Stimulated activated CD4-positive, alpha-beta T cell treated with anti-CD3 and anti-CD28 coated beads, Interleukin-4, amount 100 ng/mL, for 24 hours (primary cell): ENCODE data around the gene DGKE.

ENCODE experiments used
- DNase-seq: peaks from one replicate; pipeline ENCODE4 v3.0.0-alpha.2; 2020

Gene DGKE

GRCh38 chr17:56833809-56834379 lies at the start of gene DGKE, which contains the start of gene C17orf67:
Gene DGKE (plus strand): TSS chr17:56834151. CDS start chr17:56834796, 645 bp downstream.
Gene C17orf67 (minus strand): TSS chr17:56833920. CDS start chr17:56815810, 18,110 bp downstream.
- DNase-seq = peak; percentile 97

DNA sequence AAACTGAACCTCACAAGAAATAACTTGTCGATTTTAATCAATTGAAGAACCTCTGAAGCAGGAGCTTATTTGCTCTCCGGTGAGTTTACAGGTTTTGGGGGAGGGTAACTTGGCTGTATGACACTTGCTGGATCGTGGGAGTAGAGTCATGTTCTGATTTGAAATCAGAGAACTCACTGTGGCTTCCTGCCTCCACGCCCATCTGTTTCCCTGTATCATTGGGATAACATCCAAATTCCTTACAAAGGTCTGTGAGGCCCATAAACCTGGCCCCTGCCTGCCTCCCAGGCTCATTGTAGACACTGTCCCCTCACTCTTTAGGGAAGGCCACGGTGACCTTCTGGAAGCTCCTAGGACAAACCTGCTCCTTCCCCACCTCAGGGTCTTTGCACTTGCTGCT lies 48.5 kb upstream of the DGKE start:
- DNase-seq = no peak

- no peak for DNase-seq
Measured at GRCh38 chr17:56785997-56786680, 47.8 kb upstream of the DGKE start.

- DNase-seq = peak; percentile 71
Measured at GRCh38 chr17:56786989-56787482, 46.9 kb upstream of the DGKE start.

DNA sequence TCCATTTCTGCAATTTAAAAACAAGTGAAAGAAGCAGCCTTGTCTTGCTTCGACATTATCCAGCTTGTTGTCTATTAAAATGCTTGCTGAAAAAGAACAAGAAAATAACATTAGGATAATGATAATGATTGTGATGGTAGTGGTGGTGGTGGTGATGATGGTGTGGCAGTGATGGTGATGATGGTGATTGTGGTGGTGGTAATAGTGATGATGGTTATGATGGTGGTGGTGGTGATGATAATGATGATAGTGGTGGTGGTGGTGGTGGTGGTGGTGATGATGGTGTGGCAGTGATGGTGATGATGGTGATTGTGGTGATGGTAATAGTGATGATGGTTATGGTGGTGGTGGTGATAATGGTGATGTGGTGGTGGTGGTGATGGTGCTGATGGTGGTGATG lies 41.7 kb upstream of the DGKE start:
- DNase-seq = no peak

DNA sequence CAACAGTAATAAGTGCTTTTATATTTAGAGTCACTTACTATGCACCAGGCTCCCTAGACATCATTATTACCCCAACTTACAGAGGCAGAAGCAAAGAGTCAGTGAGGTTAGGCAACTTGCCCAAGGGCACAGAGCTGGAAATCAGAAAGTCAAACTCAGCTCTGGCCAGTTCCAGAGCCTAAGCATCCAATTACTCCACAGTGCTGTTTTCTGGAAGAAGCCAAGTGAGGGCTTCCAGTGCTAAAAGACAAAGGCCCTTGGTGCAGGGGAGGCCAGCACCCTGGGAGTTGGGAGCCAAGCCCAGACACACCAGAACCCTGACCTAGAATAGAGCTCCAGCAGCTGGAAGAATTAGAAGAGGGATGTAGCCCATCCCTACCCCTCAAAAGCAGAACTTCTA lies 40.4 kb upstream of the DGKE start:
- no peak for DNase-seq

DNA sequence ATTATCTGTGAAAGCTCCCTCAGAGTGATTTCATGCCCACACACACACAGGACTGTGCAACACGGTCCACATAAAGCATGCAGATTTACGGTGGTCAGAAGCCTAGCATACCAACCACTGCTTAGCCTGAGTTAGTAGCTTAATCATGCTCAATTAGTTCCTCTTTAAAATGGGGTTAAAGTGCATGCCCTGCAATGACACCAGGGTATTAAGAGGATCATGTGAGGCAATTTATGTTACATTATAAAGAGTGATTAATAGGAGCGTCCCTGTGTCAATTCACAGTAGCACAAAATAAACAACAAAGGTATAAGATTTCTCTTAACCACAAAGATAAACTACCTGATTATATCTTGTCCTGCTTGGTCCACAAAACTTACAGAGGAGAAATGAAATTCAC lies 40.0 kb upstream of the DGKE start:
- DNase-seq = no peak

DNA sequence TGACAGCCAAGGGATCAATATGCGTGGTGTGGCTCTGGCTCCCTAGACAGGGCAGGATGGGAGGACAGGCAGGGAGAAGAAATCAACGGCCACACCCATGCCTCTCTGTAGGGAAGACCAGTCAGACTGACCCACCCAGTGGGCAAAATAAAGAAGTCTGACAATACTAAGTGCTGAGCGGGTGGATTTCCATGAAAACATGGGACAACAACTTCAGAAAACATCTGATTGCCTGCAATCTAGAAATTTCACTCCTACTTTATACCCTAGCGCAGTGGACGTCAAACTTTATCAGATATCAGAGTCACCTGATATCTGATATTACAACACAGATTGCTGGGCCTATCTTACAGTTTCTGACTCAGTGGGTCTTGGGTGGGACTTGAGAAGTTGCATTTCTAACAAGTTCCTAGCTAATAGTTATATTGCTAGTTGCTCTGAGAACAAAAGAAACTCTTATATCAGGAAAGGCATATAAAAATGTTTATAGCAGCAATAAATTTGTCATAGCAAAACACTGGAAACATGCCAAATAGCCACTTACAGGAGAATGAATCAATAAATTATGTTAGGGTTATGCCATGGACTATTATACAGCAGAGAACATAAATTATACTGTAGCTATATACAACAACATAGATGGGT lies 38.6 kb upstream of the DGKE start:
- DNase-seq = no peak

DNA sequence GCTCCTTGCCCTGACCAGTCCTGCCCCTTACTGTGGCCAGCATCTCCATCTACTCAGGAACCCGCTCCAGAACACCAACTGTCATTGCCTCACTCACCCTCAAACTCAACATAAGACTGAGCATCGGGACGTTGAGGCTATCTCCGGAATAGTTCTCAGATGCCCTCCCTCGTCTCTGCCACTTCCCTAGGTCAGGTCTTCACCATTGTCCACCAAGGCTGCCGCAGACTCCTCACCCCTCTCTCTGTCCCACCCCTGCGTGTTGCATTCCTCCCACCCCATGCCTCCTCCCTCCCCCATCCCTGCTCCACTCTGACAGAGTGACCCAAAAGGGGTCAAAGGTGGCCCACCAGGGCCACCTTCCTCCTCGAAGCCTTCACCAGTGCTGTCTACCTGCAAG lies 37.4 kb upstream of the DGKE start:
- no peak for DNase-seq

DNA sequence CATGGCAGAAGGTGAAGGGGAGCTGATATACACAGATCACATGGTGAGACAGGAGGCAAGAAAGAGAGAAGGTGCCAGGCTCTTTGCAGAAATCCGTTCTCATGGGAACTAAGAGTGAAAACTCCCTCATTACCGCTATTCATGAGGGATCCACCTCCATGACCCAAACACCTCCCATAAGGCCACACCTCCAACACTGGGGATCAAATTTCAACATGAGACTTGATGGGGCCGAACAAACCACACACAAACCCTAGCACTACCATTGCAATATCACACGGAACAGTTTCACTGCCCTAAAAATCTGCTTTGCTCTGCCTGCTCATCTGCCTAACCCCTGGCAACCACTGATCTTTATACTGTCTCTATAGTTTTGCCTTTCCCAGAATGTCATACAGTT lies 35.0 kb upstream of the DGKE start:
- no peak for DNase-seq

DNA sequence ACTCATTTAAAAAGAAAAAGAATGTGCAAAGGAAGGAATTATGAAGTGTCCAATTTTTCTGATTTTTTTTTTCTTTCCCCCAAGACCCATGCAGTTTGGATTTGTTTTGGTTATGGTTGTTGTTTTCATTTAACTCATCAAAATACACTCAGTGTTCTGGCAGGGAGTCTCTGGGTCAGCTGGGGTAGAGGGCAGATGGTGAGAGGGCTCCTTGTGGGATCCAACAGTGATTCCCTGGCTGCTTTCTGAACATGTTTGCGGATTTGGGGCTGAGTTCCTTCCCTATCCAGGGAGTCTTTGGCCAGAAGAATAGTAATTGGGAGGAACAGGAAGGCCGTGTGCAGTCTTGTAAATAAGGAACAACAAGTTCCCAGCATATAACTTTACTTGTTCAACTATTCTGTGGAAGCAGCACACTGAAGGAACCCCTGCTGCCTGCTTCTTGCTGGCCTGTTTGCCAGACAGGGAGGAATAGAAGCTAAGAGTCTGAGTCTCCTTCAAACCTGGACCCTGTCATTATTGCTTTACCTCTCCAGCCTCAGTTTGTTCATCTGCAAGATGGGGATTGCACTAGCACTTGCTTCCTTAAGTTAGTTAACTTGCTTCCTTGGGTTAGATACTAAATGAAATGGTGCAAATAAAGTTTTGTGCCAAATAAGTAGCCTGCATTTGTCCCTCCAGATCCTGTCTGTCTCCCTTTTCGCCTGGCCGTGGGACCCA lies 32.3 kb upstream of the DGKE start:
- DNase-seq = no peak

DNA sequence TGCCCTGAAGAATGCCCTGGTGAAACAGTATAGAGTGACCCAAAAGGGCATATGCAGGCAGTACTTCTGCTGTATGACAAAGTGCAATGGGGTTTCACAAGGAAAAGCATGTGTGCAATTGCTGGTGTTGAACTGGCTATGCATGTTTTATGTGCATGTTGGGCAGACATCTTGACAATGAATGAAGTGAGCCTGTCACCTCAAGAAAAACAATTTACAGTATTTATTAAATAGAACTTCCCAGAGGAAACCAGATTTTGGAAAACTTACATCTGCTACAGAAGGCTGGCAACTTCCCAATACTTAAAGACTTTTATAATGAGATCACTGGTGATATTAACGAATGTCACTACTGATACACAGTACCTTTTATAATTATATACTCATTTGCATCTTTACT lies 30.9 kb upstream of the DGKE start:
- DNase-seq = no peak

DNA sequence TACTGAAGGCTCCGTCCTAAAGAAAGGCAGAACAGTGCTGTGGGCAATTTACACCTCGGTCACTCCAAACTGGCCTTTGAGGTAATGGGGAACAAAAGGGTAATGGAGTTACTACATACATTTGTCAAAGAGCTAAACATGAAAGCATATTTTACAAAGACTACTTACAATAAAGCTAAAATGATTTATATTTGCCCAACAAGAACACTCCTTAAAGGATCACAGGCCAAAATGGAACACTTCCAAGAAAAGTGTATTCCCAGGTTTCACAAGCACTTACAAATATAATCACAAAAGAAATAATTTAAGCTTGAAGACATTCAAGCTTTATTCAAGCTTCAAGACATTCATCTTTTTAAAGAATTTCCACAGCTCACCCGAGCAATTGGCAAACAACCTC lies 29.5 kb upstream of the DGKE start:
- DNase-seq = no peak

DNA sequence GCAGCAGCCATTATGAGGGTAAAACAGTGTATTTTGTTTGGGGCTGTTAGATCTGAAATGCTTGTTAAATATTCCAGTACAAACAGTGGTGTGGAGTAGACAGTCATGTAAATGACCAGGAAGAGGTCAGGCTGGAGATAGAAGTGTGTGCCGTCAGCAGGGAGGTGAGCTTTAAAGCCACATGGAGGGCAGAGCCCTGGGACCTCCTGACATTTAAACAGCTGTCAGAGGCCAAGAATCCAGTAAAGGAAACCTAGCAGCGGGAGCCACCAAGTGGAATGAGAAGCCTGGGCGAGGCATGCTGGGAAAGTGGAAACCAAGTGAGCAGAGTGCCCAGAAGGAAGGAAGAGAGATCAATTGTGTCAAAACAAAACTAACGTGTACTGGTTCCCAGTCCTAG lies 27.0 kb upstream of the DGKE start:
- DNase-seq = no peak

DNA sequence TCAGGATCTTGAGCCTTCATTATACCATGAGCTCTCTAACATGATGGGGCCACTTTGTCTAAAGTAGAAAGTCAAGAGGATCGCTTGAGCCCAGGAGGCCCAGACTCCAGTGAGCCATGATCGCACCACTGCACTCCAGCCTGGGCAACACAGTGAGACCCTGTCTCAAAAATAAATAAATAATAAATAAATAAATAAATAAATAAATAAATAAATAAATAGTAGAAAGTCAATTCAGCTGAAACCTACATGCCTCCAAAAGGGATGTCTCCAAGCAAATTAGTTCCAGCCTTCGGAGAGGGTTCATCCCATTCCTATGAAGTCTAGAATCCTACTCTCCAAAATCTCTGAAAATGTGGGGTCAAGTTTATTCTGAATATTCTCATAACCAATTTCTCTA lies 26.2 kb upstream of the DGKE start:
- no peak for DNase-seq

GRCh38 chr17:56808503-56808902 lies 25.4 kb upstream of the DGKE start:
- no peak for DNase-seq

GRCh38 chr17:56809106-56809819 lies 24.7 kb upstream of the DGKE start:
- DNase-seq = no peak

GRCh38 chr17:56809820-56810179 lies 24.2 kb upstream of the DGKE start:
- DNase-seq = no peak

DNA sequence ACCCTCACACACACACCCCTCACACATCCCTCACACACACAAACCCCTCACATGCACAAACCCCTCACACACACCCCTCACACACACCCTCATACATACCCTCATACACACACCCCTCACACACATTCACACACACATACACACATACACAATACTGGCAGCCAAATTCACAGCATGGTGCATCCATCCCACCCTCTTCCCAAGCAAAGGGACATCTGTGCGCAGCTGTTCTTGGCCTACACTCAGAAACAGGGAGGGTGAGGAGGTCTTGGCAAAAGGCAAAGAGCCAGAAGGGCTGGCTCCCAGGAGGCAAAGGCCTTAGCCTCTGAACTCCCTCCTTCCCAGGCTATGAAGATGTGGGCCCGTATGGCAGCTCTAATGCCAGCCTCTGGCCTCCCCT lies 23.6 kb upstream of the DGKE start:
- no peak for DNase-seq

- DNase-seq = no peak
Measured at GRCh38 chr17:56810891-56811775, 22.8 kb upstream of the DGKE start.

GRCh38 chr17:56812901-56813388 lies 21.0 kb upstream of the DGKE start:
- DNase-seq = no peak

DNA sequence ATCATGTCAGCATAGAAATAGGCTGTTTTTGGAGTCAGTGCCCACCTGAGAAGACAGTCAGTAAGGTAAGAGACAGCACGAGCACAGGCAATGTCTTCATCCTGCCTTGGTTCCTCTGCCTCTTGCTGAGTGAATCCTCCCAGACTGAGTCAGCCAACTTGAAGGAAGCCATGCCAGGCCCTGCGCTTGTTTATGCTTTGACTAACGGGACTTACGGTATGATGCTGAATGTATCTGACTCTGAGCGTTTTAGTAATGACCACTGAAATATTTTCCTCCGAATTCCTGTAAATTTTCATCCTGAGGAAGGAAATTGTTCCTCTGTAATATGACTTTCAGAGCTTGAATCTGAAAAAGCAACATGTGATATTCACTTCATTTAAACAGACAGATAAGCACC lies 18.2 kb upstream of the DGKE start:
- DNase-seq = no peak
